A673 (cell line): ENCODE results near the gene CAVIN2. TPM values are rescaled to one million over a fixed set of nuclear protein-coding genes. Genes with fewer than 3 reads are reported as not detected.

Source experiments
- BruUV-seq: library from RNA; stranded (reverse); fragments of 400-500 nt; replicated peaks from 2 replicates; lab custom pipeline; 2021; lab: Mats Ljungman, UMichigan
- CTCF ChIA-PET: fragments of 300-600 bp; sonication (Branson Sonifier 250); formaldehyde crosslinking; loops from one replicate; lab custom pipeline; 2022; ENCODE audit warnings: antibody characterized with exemption; lab: Charles Lee
- POLR2A ChIA-PET: fragments of 300-600 bp; sonication (Branson Sonifier 250); formaldehyde crosslinking; loops from one replicate; lab custom pipeline; 2022; ENCODE audit warnings: antibody characterized with exemption; ENCODE audit not compliant: low non-redundant PET; lab: Charles Lee
- DNase-seq: peaks from one replicate; pipeline ENCODE4 v3.0.0-alpha.2; 2015; ENCODE audit warnings: low spot score
- H3K27ac ChIP-seq: fragments of 200-600 bp; sonication (generic); 2 replicates; pipeline ENCODE4 v1.5.1; 2016; ENCODE audit warnings: mixed run types, low read depth, mild to moderate bottlenecking, mixed read lengths, antibody characterized with exemption, low read length; ENCODE audit not compliant: poor library complexity, severe bottlenecking
- H3K27me3 ChIP-seq: fragments of 200-600 bp; sonication (generic); replicated peaks from 2 replicates; pipeline ENCODE4 v1.6.1; 2017; ENCODE audit warnings: mixed run types, low read depth, mild to moderate bottlenecking, mixed read lengths, antibody characterized with exemption, low read length; ENCODE audit not compliant: insufficient read depth, poor library complexity
- H3K36me3 ChIP-seq: fragments of 200-600 bp; sonication (generic); 2 replicates; pipeline ENCODE4 v1.6.1; 2016; ENCODE audit warnings: mixed run types, mild to moderate bottlenecking, mixed read lengths, antibody characterized with exemption, low read length; ENCODE audit not compliant: insufficient read depth, poor library complexity, severe bottlenecking
- H3K4me1 ChIP-seq: fragments of 200-600 bp; sonication (generic); 2 replicates; pipeline ENCODE4 v1.6.1; 2017; ENCODE audit warnings: mixed run types, mild to moderate bottlenecking, mixed read lengths, antibody characterized with exemption, low read length; ENCODE audit not compliant: insufficient read depth, poor library complexity, severe bottlenecking
- H3K4me3 ChIP-seq: fragments of 200-600 bp; sonication (generic); 2 replicates; pipeline ENCODE4 v1.5.1; 2016; ENCODE audit warnings: low read depth, mixed run types, mild to moderate bottlenecking, mixed read lengths, low read length; ENCODE audit not compliant: poor library complexity, severe bottlenecking
- H3K9me3 ChIP-seq: fragments of 200-600 bp; sonication (generic); 2 replicates; pipeline ENCODE4 v1.6.1; 2016; ENCODE audit warnings: mixed run types, low read depth, mild to moderate bottlenecking, mixed read lengths, antibody characterized with exemption, low read length; ENCODE audit not compliant: poor library complexity, severe bottlenecking
- EZH2 ChIP-seq: fragments of 200-600 bp; sonication (generic); IDR thresholded peaks from 2 replicates; pipeline ENCODE4 v1.6.1; 2017; ENCODE audit warnings: borderline replicate concordance, low read depth, mild to moderate bottlenecking, mixed read lengths, antibody characterized with exemption, low read length; ENCODE audit not compliant: poor library complexity, severe bottlenecking
- intact Hi-C: fragments of 100-400 bp; cut with micrococcal nuclease; formaldehyde crosslinking; loops from one replicate; pipeline ENCODE4 v1.10.0; 2022; ENCODE audit not compliant: unreplicated experiment
- total RNA-seq: library from RNA; stranded (reverse); gene quantifications from 2 replicates; pipeline ENCODE4 v1.2.3, GENCODE V29; 2021
- TF ChIP-seq, protein P1 (sequence below): fragments of 300-800, 200-600 bp; sonication (generic); conservative IDR thresholded peaks from 2 replicates; pipeline ENCODE4 v1.5.1; 2017; ENCODE audit warnings: low read depth, mild to moderate bottlenecking, antibody characterized with exemption, low read length, moderate library complexity, mixed read lengths

Gene CAVIN2
- total RNA-seq, 1 experiment from 2014 or later, result 0.28 TPM

DNA sequence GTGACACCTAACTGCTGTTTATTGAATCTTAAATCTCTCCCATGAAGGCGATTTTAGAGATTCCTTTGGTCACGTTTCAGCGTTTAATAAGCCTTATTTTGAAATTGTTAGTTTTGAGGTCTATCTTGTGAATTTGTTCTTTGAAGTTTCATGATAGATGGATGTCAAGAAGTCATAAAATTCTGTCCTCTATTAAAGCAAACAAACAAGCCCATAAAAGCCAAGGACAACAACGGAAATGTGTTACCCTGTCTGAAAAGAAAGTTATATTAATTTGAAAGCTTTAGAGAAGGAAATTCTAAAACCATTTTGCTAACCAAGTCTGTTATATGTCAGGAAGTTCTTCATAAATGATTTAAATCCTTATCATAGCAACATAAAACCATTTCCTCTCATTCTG lies 7.0 kb upstream of the CAVIN2 start:
- Histone ChIP-seq H3K4me1 (peaks cover 15% of the 10 kb centered on the region), H3K4me3 (no peak overlapping the region), H3K9me3 (no peaks in the 10 kb centered on the region), H3K27me3 (no peaks in the 10 kb centered on the region), H3K27ac (no peak overlapping the region), H3K36me3 (no peaks in the 10 kb centered on the region)
- intact Hi-C loops, result no loop called here
- ChIA-PET CTCF (no interaction called here), POLR2A (no interaction called here)
- no peak for TF ChIP-seq EZH2
- TF ChIP-seq, protein P1, sequence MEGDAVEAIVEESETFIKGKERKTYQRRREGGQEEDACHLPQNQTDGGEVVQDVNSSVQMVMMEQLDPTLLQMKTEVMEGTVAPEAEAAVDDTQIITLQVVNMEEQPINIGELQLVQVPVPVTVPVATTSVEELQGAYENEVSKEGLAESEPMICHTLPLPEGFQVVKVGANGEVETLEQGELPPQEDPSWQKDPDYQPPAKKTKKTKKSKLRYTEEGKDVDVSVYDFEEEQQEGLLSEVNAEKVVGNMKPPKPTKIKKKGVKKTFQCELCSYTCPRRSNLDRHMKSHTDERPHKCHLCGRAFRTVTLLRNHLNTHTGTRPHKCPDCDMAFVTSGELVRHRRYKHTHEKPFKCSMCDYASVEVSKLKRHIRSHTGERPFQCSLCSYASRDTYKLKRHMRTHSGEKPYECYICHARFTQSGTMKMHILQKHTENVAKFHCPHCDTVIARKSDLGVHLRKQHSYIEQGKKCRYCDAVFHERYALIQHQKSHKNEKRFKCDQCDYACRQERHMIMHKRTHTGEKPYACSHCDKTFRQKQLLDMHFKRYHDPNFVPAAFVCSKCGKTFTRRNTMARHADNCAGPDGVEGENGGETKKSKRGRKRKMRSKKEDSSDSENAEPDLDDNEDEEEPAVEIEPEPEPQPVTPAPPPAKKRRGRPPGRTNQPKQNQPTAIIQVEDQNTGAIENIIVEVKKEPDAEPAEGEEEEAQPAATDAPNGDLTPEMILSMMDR, result no peak
- no TSS peak for BruUV-seq
- no peak for DNase-seq

DNA sequence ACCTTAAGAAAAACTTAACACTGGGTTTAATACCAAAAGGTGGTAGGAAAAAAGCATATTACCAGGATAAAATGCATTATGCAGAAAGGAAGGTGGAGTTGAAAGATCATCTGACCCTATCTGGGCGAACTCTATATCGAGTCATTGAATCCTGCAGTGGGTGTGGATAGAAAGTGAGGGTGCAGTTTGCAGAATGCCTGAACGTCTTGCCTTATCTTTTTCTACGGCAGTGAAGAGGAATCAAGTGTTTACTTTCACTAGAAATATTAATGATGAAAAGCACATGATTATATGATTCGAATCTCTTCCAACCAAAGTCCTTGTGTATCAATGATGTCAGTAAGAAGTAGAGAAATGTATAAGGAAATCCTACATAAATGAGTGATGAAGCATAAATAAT lies 4.3 kb upstream of the CAVIN2 start:
- no peaks in the 10 kb centered on the region for H3K27me3 ChIP-seq
- BruUV-seq, result no TSS peak
- CTCF ChIA-PET, result no interaction called here
- H3K4me3 ChIP-seq, result no peak overlapping the region
- POLR2A ChIA-PET, result no interaction called here
- DNase-seq, result no peak
- H3K4me1 ChIP-seq, result peaks cover 27% of the 10 kb centered on the region
- TF ChIP-seq EZH2, result no peak
- TF ChIP-seq, protein P1, result no peak
- no peaks in the 10 kb centered on the region for H3K36me3 ChIP-seq
- H3K27ac ChIP-seq, result no peak overlapping the region
- no peaks in the 10 kb centered on the region for H3K9me3 ChIP-seq
- intact Hi-C loops, result no loop called here

DNA sequence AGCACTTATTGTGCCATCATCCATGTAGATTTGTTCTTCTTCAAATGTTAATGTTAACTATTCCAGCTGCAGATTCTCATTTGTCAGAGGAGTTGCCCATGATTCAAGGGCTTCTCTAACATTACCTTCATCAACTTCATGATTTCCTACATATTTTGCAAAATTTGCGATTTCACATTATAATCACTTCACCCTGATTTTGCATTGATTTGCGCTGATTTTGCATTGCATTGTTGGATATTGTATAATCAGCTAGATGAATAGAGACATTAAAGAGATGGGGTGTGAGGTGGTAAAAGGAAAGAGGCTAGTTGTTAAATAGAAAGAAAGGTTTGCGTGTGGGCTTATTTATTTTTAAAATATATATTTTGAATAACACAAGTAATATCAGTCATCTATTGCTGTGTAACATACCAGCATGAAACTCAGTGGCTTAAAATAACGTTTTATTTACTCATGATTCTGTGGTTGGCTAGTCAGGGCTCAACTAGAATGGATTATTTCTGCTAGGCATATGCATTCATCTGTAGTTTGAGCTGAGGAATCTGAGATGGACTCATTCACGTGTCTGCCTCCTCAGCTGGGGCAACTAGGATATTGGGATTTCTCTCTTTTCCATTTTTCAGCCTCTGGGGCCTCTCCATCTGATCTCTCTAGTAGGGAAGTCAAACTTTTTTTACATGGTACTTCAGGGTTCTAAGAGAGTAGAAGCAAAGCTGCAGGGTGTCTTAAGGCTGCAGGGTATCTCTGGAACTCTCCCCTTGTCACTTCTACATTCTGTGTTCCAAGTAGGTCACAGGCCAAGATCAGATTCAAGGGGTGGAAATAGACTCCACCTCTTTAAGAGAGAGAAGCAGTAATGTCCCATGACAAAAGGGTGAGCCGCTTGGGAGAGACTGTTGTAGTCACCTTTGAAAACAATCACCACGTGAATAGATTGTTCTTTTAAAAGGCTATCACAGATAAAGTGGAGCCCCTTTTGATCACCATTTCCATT lies 2.2 kb upstream of the CAVIN2 start:
- no peak overlapping the region for H3K27ac ChIP-seq
- POLR2A ChIA-PET, result no interaction called here
- peaks cover 18% of the 10 kb centered on the region for H3K4me1 ChIP-seq
- H3K4me3 ChIP-seq, result no peak overlapping the region
- TF ChIP-seq, protein P1, result no peak
- intact Hi-C loops, result no loop called here
- no peaks in the 10 kb centered on the region for H3K27me3 ChIP-seq
- no peaks in the 10 kb centered on the region for H3K36me3 ChIP-seq
- no peaks in the 10 kb centered on the region for H3K9me3 ChIP-seq
- DNase-seq, result no peak
- CTCF ChIA-PET, result no interaction called here
- no TSS peak for BruUV-seq
